ENCODE measurements around the gene FXYD7. TPM values are rescaled to one million over a fixed set of nuclear protein-coding genes. Genes with fewer than 3 reads are reported as not detected.

Gene FXYD7
- total RNA-seq, result not detected in 2 replicates

GRCh38 chr19:35143231-35143715 lies at the start of gene FXYD7:
Gene FXYD7 (plus strand): TSS chr19:35143255. CDS start chr19:35143334, 79 bp downstream.

DNA sequence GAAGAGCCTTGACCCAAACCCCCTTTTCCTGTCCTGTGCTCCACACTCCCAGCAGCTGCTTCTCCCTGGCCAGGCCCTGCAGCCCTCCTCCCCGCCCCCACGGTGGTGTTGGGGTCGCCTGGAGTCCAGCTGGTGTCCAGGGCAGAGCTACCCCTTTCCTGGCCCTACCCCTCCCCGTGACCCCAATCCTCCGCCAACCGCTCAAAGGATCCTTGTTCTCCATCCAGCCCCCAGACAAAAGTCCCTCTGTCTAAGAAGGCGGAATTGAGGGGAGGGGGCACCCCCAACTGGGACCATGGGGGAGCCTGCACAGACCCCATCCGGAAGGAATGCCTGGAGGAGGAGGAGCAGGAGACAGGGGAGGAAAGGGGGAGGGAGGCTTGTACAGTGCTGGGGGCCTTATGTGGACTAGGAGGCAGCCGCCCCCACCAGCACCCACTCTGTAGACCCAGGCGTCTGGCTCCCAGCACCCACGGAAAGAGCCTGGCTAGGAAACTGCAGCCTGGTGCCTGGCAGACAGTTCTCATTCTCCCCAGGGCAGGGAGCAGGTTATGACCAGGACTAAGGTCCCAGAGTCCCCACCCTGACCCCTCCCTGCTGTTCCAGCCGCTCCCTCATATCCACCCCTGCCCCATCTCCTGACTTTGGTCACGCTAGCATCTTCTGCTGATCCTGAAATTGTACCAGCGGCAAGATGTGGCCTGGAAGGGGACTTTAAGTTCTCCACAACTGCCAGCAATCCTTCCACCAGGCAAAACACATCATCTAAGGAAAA lies 27.7 kb upstream of the FXYD7 start, which contains the start of gene FXYD3:
Gene FXYD3, plus strand, starts transcription at position 647 of the 775 bp plus-strand sequence. CDS start 3,554 bp downstream, outside the sequence.

GRCh38 chr19:35134601-35135242 lies 8.3 kb upstream of the FXYD7 start, which contains the start of gene LGI4:
Gene LGI4 (minus strand): TSS chr19:35135059. CDS start chr19:35134680, 379 bp downstream.

GRCh38 chr19:35138305-35138892 lies 4.7 kb upstream of the FXYD7 start, which contains the start of gene FXYD1:
Gene FXYD1 (plus strand): TSS chr19:35138824. CDS start chr19:35140080, 1,256 bp downstream.

GRCh38 chr19:35154525-35155406 lies 11.7 kb downstream of the FXYD7 start, which contains the start of gene FXYD5:
Gene FXYD5 (plus strand): TSS chr19:35154735. CDS start chr19:35155551, 816 bp downstream.

Other genes with a start within 250 kb of the FXYD7 start
- 2.2 and 2.4 TPM in 2 replicates for gene ZNF30, start 216.4 kb upstream of the FXYD7 start, total RNA-seq
- gene ZNF792, start 179.0 kb upstream of the FXYD7 start, total RNA-seq, result 3.0 and 5.1 TPM in 2 replicates
- gene GRAMD1A, start 142.9 kb upstream of the FXYD7 start, total RNA-seq, result 21.7 and 29.6 TPM in 2 replicates
- 4.0 and 4.1 TPM in 2 replicates for gene SCN1B, start 112.8 kb upstream of the FXYD7 start, total RNA-seq
- not detected in 2 replicates for gene HPN, start 101.5 kb upstream of the FXYD7 start, total RNA-seq
- gene FXYD3, start 27.4 kb upstream of the FXYD7 start, total RNA-seq, result not detected in 2 replicates
- gene LGI4, start 8.2 kb upstream of the FXYD7 start, total RNA-seq, result under 0.01 and 0.25 TPM in 2 replicates
- 0.33 and 0.87 TPM in 2 replicates for gene FXYD1, start 4.4 kb upstream of the FXYD7 start, total RNA-seq
- gene FXYD5, start 11.5 kb downstream of the FXYD7 start, total RNA-seq, result 21.2 and 25.8 TPM in 2 replicates
- not detected in 2 replicates for gene FAM187B, start 85.5 kb downstream of the FXYD7 start, total RNA-seq
- 0.37 and 0.44 TPM in 2 replicates for gene LSR, start 105.7 kb downstream of the FXYD7 start, total RNA-seq
- 50.4 and 62.1 TPM in 2 replicates for gene USF2, start 125.7 kb downstream of the FXYD7 start, total RNA-seq
- gene HAMP, start 139.3 kb downstream of the FXYD7 start, total RNA-seq, result 0.22 TPM in 1 of 2 replicates, not detected in the other
- not detected in 2 replicates for gene MAG, start 148.9 kb downstream of the FXYD7 start, total RNA-seq
- gene CD22, start 185.9 kb downstream of the FXYD7 start, total RNA-seq, result 0.25 and 0.55 TPM in 2 replicates
- gene FFAR1, start 204.6 kb downstream of the FXYD7 start, total RNA-seq, result not detected in 2 replicates
- not detected in 2 replicates for gene FFAR3, start 215.2 kb downstream of the FXYD7 start, total RNA-seq
- not detected in 2 replicates for gene GPR42, start 227.8 kb downstream of the FXYD7 start, total RNA-seq